Epithelial cell of proximal tubule (primary cell): Measurements from ENCODE around the gene IDH2. TPM values are rescaled to one million over a fixed set of nuclear protein-coding genes. Genes with fewer than 3 reads are reported as not detected.

ENCODE experiments used
- DNase-seq: peaks from one replicate; pipeline ENCODE4 v3.0.0-alpha.2; 2011; ENCODE audit warnings: low read depth
- H3K4me3 ChIP-seq: 2 replicates; pipeline ENCODE4 v1.5.1; 2011; ENCODE audit warnings: low read depth, mild to moderate bottlenecking, low read length
- CTCF ChIP-seq: conservative IDR thresholded peaks from 2 replicates; pipeline ENCODE4 v1.5.1; 2012; ENCODE audit warnings: low read depth, mild to moderate bottlenecking, low read length
- total RNA-seq: library from RNA; depleted of rRNA; stranded (reverse); fragments of >200 nt; gene quantifications from 2 replicates; pipeline ENCODE4 v1.2.3, GENCODE V29; 2015

The IDH2 gene
- total RNA-seq, 1 donor from 2014 or later, result 170 TPM

- no peak for DNase-seq
Observed at GRCh38 chr15:90049666-90050604, 52.3 kb downstream of the IDH2 start.

GRCh38 chr15:90049030-90049429, 53.2 kb downstream of the IDH2 start:
- no peak for DNase-seq
- no peak for TF ChIP-seq CTCF
- H3K4me3 ChIP-seq, result no peak overlapping the region

More at GRCh38 chr15:90049666-90050604, 52.3 kb downstream of the IDH2 start:
- no peak for TF ChIP-seq CTCF
- no peak overlapping the region for H3K4me3 ChIP-seq

GRCh38 chr15:90047956-90048575, 54.2 kb downstream of the IDH2 start:
- TF ChIP-seq CTCF, result no peak
- no peak for DNase-seq
- no peak overlapping the region for H3K4me3 ChIP-seq

- DNase-seq, result no peak
- TF ChIP-seq CTCF, result no peak
- H3K4me3 ChIP-seq, result no peak overlapping the region
Observed at GRCh38 chr15:90046911-90047392, 55.3 kb downstream of the IDH2 start.

GRCh38 chr15:90046289-90046688, 56.0 kb downstream of the IDH2 start:
- DNase-seq, result no peak
- no peak for TF ChIP-seq CTCF
- H3K4me3 ChIP-seq, result no peak overlapping the region

- H3K4me3 ChIP-seq, result no peak overlapping the region
- peak; percentile 23 for DNase-seq
- no peak for TF ChIP-seq CTCF
Observed at GRCh38 chr15:90044916-90045371, 57.3 kb downstream of the IDH2 start.
